SK-N-SH (cell line): ENCODE data around the gene PRCC. TPM values are rescaled to one million over a fixed set of nuclear protein-coding genes. Genes with fewer than 3 reads are reported as not detected.

ENCODE experiments used
- CTCF ChIA-PET: fragments of 300-600, 350-600 bp; formaldehyde crosslinking; extraction: SDS; loops from one replicate; lab custom pipeline; 2021; lab: Yijun Ruan, JAX
- POLR2A ChIA-PET: fragments of 350-600 bp; sonication (Branson Sonifier 250); formaldehyde crosslinking; extraction: SDS; loops from one replicate; lab custom pipeline; 2020; ENCODE audit warnings: antibody characterized with exemption, inconsistent platforms; lab: Yijun Ruan, JAX
- DNase-seq: peaks from one replicate; pipeline ENCODE4 v3.0.0; 2012
- H2AFZ ChIP-seq: fragments of 200-600 bp; sonication (generic); 2 replicates; pipeline ENCODE4 v1.8.1; 2016; ENCODE audit warnings: antibody characterized with exemption, mild to moderate bottlenecking, low read depth
- H3F3A ChIP-seq: fragments of 200-600 bp; sonication (generic); replicated peaks from 2 replicates; pipeline ENCODE3; 2016; ENCODE audit warnings: antibody characterized with exemption, mild to moderate bottlenecking; ENCODE audit not compliant: insufficient read depth
- H3K27ac ChIP-seq, 2 experiments: fragments of 200-500 bp in 1 of 2; fragments of 200-600 bp in 1 of 2; sonication (Bioruptor generic) in 1 of 2; sonication (generic), shearing (Covaris generic) in 1 of 2; 2 replicates each; pipeline versions ENCODE4 v1.5.1 to v1.6.1; 2014 to 2016; ENCODE audit warnings: low read depth in 2 of 2, inconsistent platforms in 1 of 2, low read length in 1 of 2, mild to moderate bottlenecking in 1 of 2, mixed read lengths in 1 of 2
- H3K27me3 ChIP-seq: fragments of 200-600 bp; sonication (generic), shearing (Covaris generic); 2 replicates; pipeline ENCODE4 v1.6.1; 2016; ENCODE audit warnings: mixed run types; ENCODE audit not compliant: insufficient read depth
- H3K36me3 ChIP-seq, 2 experiments: fragments of 200-500 bp in 1 of 2; fragments of 200-600 bp in 1 of 2; sonication (Bioruptor generic) in 1 of 2; sonication (generic) in 1 of 2; replicated peaks in 1 of 2; 2 replicates each; pipeline versions ENCODE3 to v1.5.1; 2014 to 2016; ENCODE audit warnings: low read length in 1 of 2, mild to moderate bottlenecking in 1 of 2; ENCODE audit not compliant: insufficient read depth in 2 of 2, control insufficient read depth in 1 of 2
- H3K4me1 ChIP-seq, 2 experiments: fragments of 200-500 bp in 1 of 2; fragments of 200-600 bp in 1 of 2; sonication (Bioruptor generic) in 1 of 2; sonication (generic), shearing (Covaris generic) in 1 of 2; 2 replicates each; pipeline versions ENCODE4 v1.5.1 to v1.6.1; 2014 to 2016; ENCODE audit warnings: low read depth in 1 of 2, low read length in 1 of 2, mixed run types in 1 of 2; ENCODE audit not compliant: insufficient read depth in 2 of 2, control insufficient read depth in 1 of 2
- H3K4me2 ChIP-seq: fragments of 200-600 bp; sonication (generic), shearing (Covaris generic); 2 replicates; pipeline ENCODE4 v1.6.1; 2017; ENCODE audit warnings: mixed run types
- H3K4me3 ChIP-seq, 2 experiments: fragments of 200-500 bp in 1 of 2; fragments of 200-600 bp in 1 of 2; sonication (Bioruptor generic) in 1 of 2; sonication (generic), shearing (Covaris generic) in 1 of 2; 2 replicates each; pipeline versions ENCODE4 v1.5.1 to v1.8.1; 2014 to 2016; ENCODE audit warnings: low read depth in 2 of 2, inconsistent platforms in 1 of 2, low read length in 1 of 2, mild to moderate bottlenecking in 1 of 2, mixed read lengths in 1 of 2, moderate library complexity in 1 of 2
- H3K79me2 ChIP-seq: fragments of 200-600 bp; sonication (generic); 2 replicates; pipeline ENCODE4 v1.8.1; 2017; ENCODE audit warnings: mild to moderate bottlenecking; ENCODE audit not compliant: insufficient read depth
- H3K9ac ChIP-seq: fragments of 200-600 bp; sonication (generic); 2 replicates; pipeline ENCODE4 v1.6.1; 2017; ENCODE audit warnings: mixed run types
- H3K9me2 ChIP-seq: fragments of 200-600 bp; sonication (generic); 2 replicates; pipeline ENCODE4 v1.6.1; 2017; ENCODE audit warnings: mixed run types
- H3K9me3 ChIP-seq: fragments of 200-600 bp; sonication (generic); 2 replicates; pipeline ENCODE4 v1.6.1; 2017; ENCODE audit warnings: mixed run types, mild to moderate bottlenecking, moderate library complexity
- H4K20me1 ChIP-seq: fragments of 200-600 bp; sonication (generic); 2 replicates; pipeline ENCODE4 v1.6.1; 2017; ENCODE audit warnings: mild to moderate bottlenecking, mixed run types; ENCODE audit not compliant: insufficient read depth
- CHD2 ChIP-seq: fragments of 150-350 bp; IDR thresholded peaks from 2 replicates; pipeline ENCODE4 v1.6.1; 2018; ENCODE audit warnings: low read length; ENCODE audit not compliant: partially characterized antibody
- CTCF ChIP-seq: fragments of 200-600 bp; sonication (generic); IDR thresholded peaks from 2 replicates; pipeline ENCODE4 v1.6.1; 2017; ENCODE audit warnings: antibody characterized with exemption, mild to moderate bottlenecking, moderate library complexity
- ELF1 ChIP-seq: IDR thresholded peaks from 2 replicates; pipeline ENCODE4 v1.4.0; 2012
- EP300 ChIP-seq, 2 experiments: IDR thresholded peaks; 2 replicates each; pipeline versions ENCODE4 v1.4.0 to v1.6.1; 2012; ENCODE audit warnings: borderline replicate concordance in 1 of 2, low read depth in 1 of 2, low read length in 1 of 2
- FOSL2 ChIP-seq: IDR thresholded peaks from 2 replicates; pipeline ENCODE4 v1.4.0; 2012; ENCODE audit warnings: low read depth, mild to moderate bottlenecking, moderate library complexity, borderline replicate concordance
- FOXM1 ChIP-seq: IDR thresholded peaks from 2 replicates; pipeline ENCODE4 v1.4.0; 2012; ENCODE audit warnings: low read depth, mild to moderate bottlenecking
- GABPA ChIP-seq: IDR thresholded peaks from 2 replicates; pipeline ENCODE4 v1.4.0; 2012; ENCODE audit warnings: low read depth, mild to moderate bottlenecking
- GATA2 ChIP-seq: sonication (generic); formaldehyde crosslinking; IDR thresholded peaks from 2 replicates; pipeline ENCODE4 v1.5.0; 2020; ENCODE audit warnings: mild to moderate bottlenecking, missing genetic modification reagents
- IRF3 ChIP-seq: fragments of 150-350 bp; IDR thresholded peaks from 2 replicates; pipeline ENCODE4 v1.6.1; 2016; ENCODE audit warnings: mild to moderate bottlenecking, low read depth, low read length
- JUND ChIP-seq: IDR thresholded peaks from 2 replicates; pipeline ENCODE4 v1.4.0; 2012
- NFIC ChIP-seq: IDR thresholded peaks from 2 replicates; pipeline ENCODE4 v1.4.0; 2012; ENCODE audit warnings: borderline replicate concordance
- NRF1 ChIP-seq: IDR thresholded peaks from 2 replicates; pipeline ENCODE4 v1.6.1; 2012; ENCODE audit warnings: low read depth, mild to moderate bottlenecking, low read length
- POLR2AphosphoS5 ChIP-seq: IDR thresholded peaks from 2 replicates; pipeline ENCODE4 v1.6.1; 2012; ENCODE audit warnings: low read depth, low read length
- RAD21 ChIP-seq: IDR thresholded peaks from 2 replicates; pipeline ENCODE4 v1.6.1; 2012; ENCODE audit warnings: mild to moderate bottlenecking, low read length
- RFX5 ChIP-seq: IDR thresholded peaks from 2 replicates; pipeline ENCODE4 v1.6.1; 2012; ENCODE audit warnings: mild to moderate bottlenecking, improper control_type of control experiment, low read length
- RXRA ChIP-seq: IDR thresholded peaks from 2 replicates; pipeline ENCODE4 v1.4.0; 2012; ENCODE audit warnings: low read depth, mild to moderate bottlenecking, borderline replicate concordance
- SMC3 ChIP-seq: IDR thresholded peaks from 2 replicates; pipeline ENCODE4 v1.6.1; 2012; ENCODE audit warnings: low read depth, low read length, improper control_type of control experiment
- USF2 ChIP-seq: fragments of 150-350 bp; IDR thresholded peaks from 2 replicates; pipeline ENCODE4 v1.6.1; 2017; ENCODE audit warnings: antibody characterized with exemption, low read length, low read depth, borderline replicate concordance
- WGBS: methylation state at CpG from one replicate; pipeline ENCODE4 v1.1.6; 2017; ENCODE audit warnings: low lambda C conversion rate; 5-methylcytosine and 5-hydroxymethylcytosine counted together
- polyA plus RNA-seq, 3 experiments: library from polyadenylated mRNA; depleted of rRNA; stranded (reverse); fragments of >200 nt; gene quantifications; 2 replicates each; pipeline ENCODE4 v1.2.3, GENCODE V29; 2012
- TF ChIP-seq, protein P1 (sequence below): IDR thresholded peaks from 2 replicates; pipeline ENCODE4 v1.4.0; 2012; ENCODE audit warnings: low read depth

The PRCC gene
- polyA plus RNA-seq, 1 of the 3 experiments (the other 2 are of a cell fraction), result 39.2 TPM

GRCh38 chr1:156847591-156848460 lies 80.5 kb downstream of the PRCC start:
- peaks cover 0 to 19% of the 10 kb centered on the region in 2 experiments; a peak in 3 of 4 replicates for H3K4me1 ChIP-seq
- no peak overlapping the region for H3K27ac ChIP-seq
- no peaks in the 10 kb centered on the region for H4K20me1 ChIP-seq
- no peaks in the 10 kb centered on the region for H3K9me2 ChIP-seq
- H3K79me2 ChIP-seq, result no peaks in the 10 kb centered on the region
- no peak overlapping the region for H2AFZ ChIP-seq
- H3F3A ChIP-seq, result no peaks in the 10 kb centered on the region
- H3K27me3 ChIP-seq, result no peaks in the 10 kb centered on the region
- no peaks in the 10 kb centered on the region for H3K9me3 ChIP-seq
- no peak for DNase-seq
- CTCF ChIA-PET, result interaction anchor here (0.8 to 18.0 kb wide), 7 partner anchors 9 to 141 kb away, joined by 3 to 566 read pairs (median 7); partner anchors contain the start of gene NTRK1
- no peaks in the 10 kb centered on the region for H3K36me3 ChIP-seq
- TF ChIP-seq GABPA, result no peak
- no peak overlapping the region for H3K4me2 ChIP-seq
- POLR2A ChIA-PET, result interaction anchor here (0.6 to 1.3 kb wide), 3 partner anchors 14 to 199 kb away, joined by 3 read pairs; no protein-coding TSS in a partner anchor
- H3K9ac ChIP-seq, result no peak overlapping the region
- WGBS, result 75% methylated on average over 5 of the region's 7 CpGs
- H3K4me3 ChIP-seq, result no peak overlapping the region

DNA sequence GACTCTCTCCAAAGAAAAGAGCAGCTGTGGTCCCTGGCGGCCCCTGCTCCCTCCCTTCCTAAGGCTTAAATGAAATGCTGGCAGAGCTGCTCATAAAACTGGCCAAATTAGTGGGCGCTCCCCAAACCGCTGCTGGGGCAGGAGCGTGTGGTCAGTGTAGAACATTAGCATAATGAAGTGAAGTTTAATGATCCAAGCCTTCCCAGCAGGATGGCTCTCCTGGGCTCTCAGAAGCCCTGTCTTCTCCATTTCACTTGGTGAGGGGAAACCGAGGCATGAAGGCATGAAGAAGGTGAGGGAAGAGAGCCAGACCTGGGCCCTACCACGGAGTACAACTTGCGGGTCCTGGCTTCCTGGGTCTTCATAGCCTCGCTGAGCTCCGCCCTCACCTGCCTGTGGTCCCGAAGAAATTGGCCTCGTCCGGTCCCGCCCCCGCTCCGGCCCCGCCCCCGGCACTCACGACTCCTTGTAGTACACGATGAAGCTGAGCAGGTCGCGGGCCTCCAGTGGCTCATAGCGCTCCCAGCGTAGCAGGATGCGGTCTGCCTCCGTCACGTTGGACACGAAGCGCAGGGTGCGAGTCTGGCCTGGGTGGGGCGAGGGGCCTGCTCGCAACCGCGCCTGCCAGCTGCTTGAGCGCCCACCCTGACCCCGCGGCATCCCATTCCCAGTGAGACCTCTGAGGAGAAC lies 81.3 kb downstream of the PRCC start:
- H3K9ac ChIP-seq, result no peak overlapping the region
- no peaks in the 10 kb centered on the region for H3K79me2 ChIP-seq
- POLR2A ChIA-PET, result interaction anchor here (1.1 to 1.3 kb wide), 2 partner anchors 13 to 65 kb away, joined by 3 read pairs; no protein-coding TSS in a partner anchor
- no peaks in the 10 kb centered on the region for H4K20me1 ChIP-seq
- TF ChIP-seq RFX5, result no peak
- TF ChIP-seq RXRA, result no peak
- TF ChIP-seq CHD2, result no peak
- no peak for TF ChIP-seq SMC3
- no peak for TF ChIP-seq GABPA
- no peak for TF ChIP-seq ELF1
- no peak for TF ChIP-seq FOXM1
- TF ChIP-seq NFIC, result no peak
- TF ChIP-seq RAD21, result no peak
- TF ChIP-seq, protein P1, sequence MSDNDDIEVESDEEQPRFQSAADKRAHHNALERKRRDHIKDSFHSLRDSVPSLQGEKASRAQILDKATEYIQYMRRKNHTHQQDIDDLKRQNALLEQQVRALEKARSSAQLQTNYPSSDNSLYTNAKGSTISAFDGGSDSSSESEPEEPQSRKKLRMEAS, result no peak
- TF ChIP-seq IRF3, result no peak
- no peak for TF ChIP-seq POLR2AphosphoS5
- TF ChIP-seq EP300 (IDR thresholded peaks at IDR 0.05; ENCODE audit: borderline replicate concordance in 1 of 2, low read depth in 1 of 2, low read length in 1 of 2), result no peak
- no peak for TF ChIP-seq NRF1
- no peak for TF ChIP-seq FOSL2
- TF ChIP-seq GATA2 (CRISPR knock-in tag), result no peak
- TF ChIP-seq CTCF, result no peak
- TF ChIP-seq USF2, result no peak
- no peak for TF ChIP-seq JUND
- peaks cover 0 to 27% of the 10 kb centered on the region in 2 experiments; a peak in 3 of 4 replicates for H3K4me1 ChIP-seq
- 90% methylated on average over 16 of the region's 36 CpGs for WGBS
- CTCF ChIA-PET, result interaction anchor here (0.8 to 18.0 kb wide), 7 partner anchors 8 to 142 kb away, joined by 3 to 566 read pairs (median 7); partner anchors contain the start of gene NTRK1
- H3K9me3 ChIP-seq, result no peaks in the 10 kb centered on the region
- no peaks in the 10 kb centered on the region for H3K27me3 ChIP-seq
- no peaks in the 10 kb centered on the region for H3K36me3 ChIP-seq
- no peak overlapping the region for H3K4me2 ChIP-seq
- H3K4me3 ChIP-seq, result no peak overlapping the region
- no peaks in the 10 kb centered on the region for H3F3A ChIP-seq
- no peak overlapping the region for H3K27ac ChIP-seq
- H2AFZ ChIP-seq, result no peak overlapping the region
- no peak for DNase-seq
- no peaks in the 10 kb centered on the region for H3K9me2 ChIP-seq
